HG03342 (cell line): Measurements from ENCODE around the gene BBX.

ENCODE experiments used
- ATAC-seq: cut with Tn5 transposase; IDR thresholded peaks from one replicate; pipeline ENCODE4 v1.9.1; 2021; ENCODE audit warnings: mild to moderate bottlenecking, moderate library complexity; ENCODE audit not compliant: unreplicated experiment

BBX gene

GRCh38 chr3:107791450-107791849, 268.7 kb downstream of the BBX start:
- ATAC-seq: no peak

- ATAC-seq: no peak
Observed at GRCh38 chr3:107794664-107795443, 272.1 kb downstream of the BBX start.

- no peak for ATAC-seq
Observed at GRCh38 chr3:107795514-107796094, 272.8 kb downstream of the BBX start.

- ATAC-seq: no peak
Observed at GRCh38 chr3:107796791-107797190, 274.0 kb downstream of the BBX start.

- no peak for ATAC-seq
Observed at GRCh38 chr3:107797586-107797985, 274.8 kb downstream of the BBX start.

- ATAC-seq: no peak
Observed at GRCh38 chr3:107798381-107798780, 275.6 kb downstream of the BBX start.

GRCh38 chr3:107800710-107801109, 277.9 kb downstream of the BBX start:
- no peak for ATAC-seq

- ATAC-seq: no peak
Observed at GRCh38 chr3:107803170-107803569, 280.4 kb downstream of the BBX start.

- no peak for ATAC-seq
Observed at GRCh38 chr3:107806021-107806420, 283.3 kb downstream of the BBX start.

- ATAC-seq: no peak
Observed at GRCh38 chr3:107806536-107806935, 283.8 kb downstream of the BBX start.

GRCh38 chr3:107810171-107811071, 287.7 kb downstream of the BBX start:
- peak; percentile 50 for ATAC-seq

- ATAC-seq: no peak
Observed at GRCh38 chr3:107813026-107813425, 290.3 kb downstream of the BBX start.

GRCh38 chr3:107816107-107816506, 293.3 kb downstream of the BBX start:
- no peak for ATAC-seq

GRCh38 chr3:107817076-107817475, 294.3 kb downstream of the BBX start:
- ATAC-seq: no peak

GRCh38 chr3:107818025-107818424, 295.3 kb downstream of the BBX start:
- ATAC-seq: no peak

- ATAC-seq: no peak
Observed at GRCh38 chr3:107819656-107820055, 296.9 kb downstream of the BBX start.

GRCh38 chr3:107822308-107822707, 299.5 kb downstream of the BBX start:
- ATAC-seq: no peak

- no peak for ATAC-seq
Observed at GRCh38 chr3:107824822-107825371, 302.1 kb downstream of the BBX start.

GRCh38 chr3:107825556-107825955, 302.8 kb downstream of the BBX start:
- ATAC-seq: no peak

GRCh38 chr3:107826727-107827126, 304.0 kb downstream of the BBX start:
- no peak for ATAC-seq

GRCh38 chr3:107829185-107829584, 306.4 kb downstream of the BBX start:
- no peak for ATAC-seq
